ENCODE data around the gene NCK2. TPM values are rescaled to one million over a fixed set of nuclear protein-coding genes. Genes with fewer than 3 reads are reported as not detected.

NCK2 gene
- polyA plus RNA-seq, 1 donor from 2014 or later = 19.6 TPM

DNA sequence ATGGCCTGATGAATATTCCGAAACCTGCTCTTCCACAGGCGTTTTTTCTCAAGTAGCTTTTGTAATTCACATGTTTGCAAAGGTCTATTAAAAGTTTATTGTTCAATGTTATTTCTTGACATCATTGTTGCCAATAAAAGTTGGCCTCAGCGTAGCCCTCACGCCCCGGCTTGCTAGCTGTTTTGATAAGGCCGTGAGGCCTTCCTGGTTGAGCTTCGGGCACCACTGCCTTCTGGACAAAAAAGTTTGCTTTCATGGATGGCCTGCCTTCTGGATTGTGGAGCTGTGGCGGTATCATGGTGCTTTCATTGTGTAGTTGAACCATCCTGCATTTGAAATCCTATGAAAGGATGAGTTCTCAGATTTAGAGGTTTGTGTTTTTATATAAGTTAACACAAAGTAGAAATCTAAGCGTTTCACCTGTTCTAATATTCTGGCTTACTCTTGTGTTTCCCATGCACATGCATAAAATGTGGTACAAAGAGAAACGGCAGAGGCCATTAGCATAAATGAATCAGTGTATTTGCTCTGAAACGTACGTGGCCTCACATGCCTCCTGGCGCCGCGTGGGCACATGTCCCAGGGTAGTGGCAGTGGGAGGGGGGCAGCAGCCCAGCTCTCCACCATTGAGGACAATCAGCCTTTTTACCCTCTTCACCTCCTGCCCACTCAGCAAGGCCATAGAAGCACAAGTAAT, 134.5 kb downstream of the NCK2 start:
- peaks cover 2 to 6% (median 4%) of the 10 kb centered on the region in 3 donors for H3K9me3 Mint-ChIP-seq
- H3K4me3 Mint-ChIP-seq = no peak overlapping the region

DNA sequence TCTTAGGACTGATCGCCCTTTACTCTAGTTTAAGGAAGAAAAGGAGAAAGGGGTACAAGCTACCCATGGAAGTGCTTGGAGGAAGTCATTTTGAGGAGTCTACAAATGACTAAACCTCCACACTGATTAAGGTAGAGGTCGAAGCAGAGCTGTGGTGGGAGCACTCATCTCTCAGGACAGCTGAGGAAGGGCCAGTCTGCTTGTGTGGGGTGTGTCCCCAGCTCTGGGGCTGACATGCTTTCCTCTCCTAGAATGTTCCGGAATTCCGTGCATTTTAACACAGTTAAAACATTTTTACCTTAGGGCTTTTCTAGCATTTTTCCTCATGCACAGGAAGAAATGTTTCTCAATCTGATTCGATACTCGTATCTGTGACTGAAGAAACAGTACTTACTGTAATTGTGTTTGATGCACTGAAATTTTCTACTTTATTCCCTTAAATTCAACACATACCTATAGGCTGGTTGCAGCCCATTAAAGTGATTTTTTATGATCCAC, 135.1 kb downstream of the NCK2 start:
- no peaks in the 10 kb centered on the region for H3K27me3 Mint-ChIP-seq
- peaks cover 28% of the 10 kb centered on the region for H3K36me3 Mint-ChIP-seq
- H3K27ac Mint-ChIP-seq = peak overlapping the region in 1 of 3 donors; percentile 55
- H3K4me3 Mint-ChIP-seq = no peak overlapping the region
- peaks cover 2 to 6% (median 4%) of the 10 kb centered on the region in 3 donors for H3K9me3 Mint-ChIP-seq
- peaks cover 12 to 34% (median 24%) of the 10 kb centered on the region in 3 donors for H3K4me1 Mint-ChIP-seq

More for the DNA sequence above, 134.5 kb downstream of the NCK2 start:
- no peaks in the 10 kb centered on the region for H3K27me3 Mint-ChIP-seq
- H3K4me1 Mint-ChIP-seq = peaks cover 10 to 30% (median 21%) of the 10 kb centered on the region in 3 donors
- H3K36me3 Mint-ChIP-seq = peaks cover 22% of the 10 kb centered on the region
- no peak overlapping the region for H3K27ac Mint-ChIP-seq

DNA sequence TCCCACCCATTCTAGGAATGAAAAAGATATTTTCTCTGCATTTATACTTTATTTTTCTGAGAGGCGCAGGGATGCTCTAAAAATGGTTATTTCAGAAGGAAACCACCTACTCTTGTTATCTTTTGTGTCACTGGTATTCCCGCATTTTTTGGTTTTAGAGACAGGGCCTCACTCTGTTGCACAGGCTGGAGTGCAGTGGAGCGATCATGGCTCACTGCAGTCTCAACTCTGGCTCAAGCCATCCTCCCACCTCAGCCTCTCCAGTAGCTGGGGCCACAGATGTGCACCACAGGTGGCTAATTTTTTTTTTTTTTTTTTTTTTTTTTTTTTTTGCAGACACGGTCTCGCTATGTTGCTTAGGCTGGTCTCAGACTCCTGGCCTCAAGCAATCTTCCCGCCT, 135.9 kb downstream of the NCK2 start:
- no peaks in the 10 kb centered on the region for H3K27me3 Mint-ChIP-seq
- no peak overlapping the region for H3K4me3 Mint-ChIP-seq
- H3K4me1 Mint-ChIP-seq = peaks cover 13 to 38% (median 22%) of the 10 kb centered on the region in 3 donors
- peaks cover 2 to 6% (median 4%) of the 10 kb centered on the region in 3 donors for H3K9me3 Mint-ChIP-seq
- peaks cover 25% of the 10 kb centered on the region for H3K36me3 Mint-ChIP-seq
- H3K27ac Mint-ChIP-seq = peak overlapping the region in 1 of 3 donors; percentile 55

DNA sequence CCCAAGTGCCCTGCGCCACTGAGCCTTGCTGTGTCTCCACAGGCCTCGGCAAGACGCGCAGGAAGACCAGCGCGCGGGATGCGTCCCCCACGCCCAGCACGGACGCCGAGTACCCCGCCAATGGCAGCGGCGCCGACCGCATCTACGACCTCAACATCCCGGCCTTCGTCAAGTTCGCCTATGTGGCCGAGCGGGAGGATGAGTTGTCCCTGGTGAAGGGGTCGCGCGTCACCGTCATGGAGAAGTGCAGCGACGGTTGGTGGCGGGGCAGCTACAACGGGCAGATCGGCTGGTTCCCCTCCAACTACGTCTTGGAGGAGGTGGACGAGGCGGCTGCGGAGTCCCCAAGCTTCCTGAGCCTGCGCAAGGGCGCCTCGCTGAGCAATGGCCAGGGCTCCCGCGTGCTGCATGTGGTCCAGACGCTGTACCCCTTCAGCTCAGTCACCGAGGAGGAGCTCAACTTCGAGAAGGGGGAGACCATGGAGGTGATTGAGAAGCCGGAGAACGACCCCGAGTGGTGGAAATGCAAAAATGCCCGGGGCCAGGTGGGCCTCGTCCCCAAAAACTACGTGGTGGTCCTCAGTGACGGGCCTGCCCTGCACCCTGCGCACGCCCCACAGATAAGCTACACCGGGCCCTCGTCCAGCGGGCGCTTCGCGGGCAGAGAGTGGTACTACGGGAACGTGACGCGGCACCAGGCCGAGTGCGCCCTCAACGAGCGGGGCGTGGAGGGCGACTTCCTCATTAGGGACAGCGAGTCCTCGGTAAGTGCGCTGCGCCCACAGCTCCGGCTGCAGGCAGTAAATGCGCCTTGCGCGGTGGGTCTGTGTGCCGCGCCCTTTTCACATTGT, 136.8 kb downstream of the NCK2 start:
- Mint-ChIP-seq H3K27ac (peak overlapping the region in 2 of 3 donors; percentile 35 to 73), H3K9me3 (peaks cover 2 to 6% (median 4%) of the 10 kb centered on the region in 3 donors), H3K27me3 (no peaks in the 10 kb centered on the region), H3K4me3 (peak overlapping the region in 1 of 4 donors; percentile 33), H3K4me1 (peaks cover 17 to 36% (median 26%) of the 10 kb centered on the region in 3 donors), H3K36me3 (peaks cover 25% of the 10 kb centered on the region)

DNA sequence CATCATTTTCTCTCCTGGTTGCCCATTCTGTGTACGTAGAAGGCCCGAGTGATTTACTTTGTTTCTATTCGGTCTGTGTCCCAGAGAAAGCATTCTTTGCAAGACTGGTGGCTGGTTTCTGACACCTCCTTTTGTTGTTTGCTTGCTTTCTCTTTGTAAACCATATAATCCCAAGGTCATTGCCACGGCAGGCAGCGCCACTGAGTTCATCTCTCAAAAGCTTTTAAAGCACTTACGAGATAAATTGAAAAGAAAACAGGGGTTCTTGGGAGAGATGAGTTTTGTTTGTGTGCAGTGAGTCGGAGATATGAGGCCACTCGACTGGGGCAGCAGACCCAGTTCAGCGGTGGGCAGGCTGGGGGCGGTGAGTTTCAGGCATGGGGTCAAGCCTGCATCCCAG, 137.6 kb downstream of the NCK2 start:
- H3K9me3 Mint-ChIP-seq = peaks cover 2 to 6% (median 6%) of the 10 kb centered on the region in 3 donors
- H3K27ac Mint-ChIP-seq = peak overlapping the region in 1 of 3 donors; percentile 35
- H3K36me3 Mint-ChIP-seq = peaks cover 25% of the 10 kb centered on the region
- no peaks in the 10 kb centered on the region for H3K27me3 Mint-ChIP-seq
- peaks cover 17 to 40% (median 32%) of the 10 kb centered on the region in 3 donors for H3K4me1 Mint-ChIP-seq
- H3K4me3 Mint-ChIP-seq = no peak overlapping the region

DNA sequence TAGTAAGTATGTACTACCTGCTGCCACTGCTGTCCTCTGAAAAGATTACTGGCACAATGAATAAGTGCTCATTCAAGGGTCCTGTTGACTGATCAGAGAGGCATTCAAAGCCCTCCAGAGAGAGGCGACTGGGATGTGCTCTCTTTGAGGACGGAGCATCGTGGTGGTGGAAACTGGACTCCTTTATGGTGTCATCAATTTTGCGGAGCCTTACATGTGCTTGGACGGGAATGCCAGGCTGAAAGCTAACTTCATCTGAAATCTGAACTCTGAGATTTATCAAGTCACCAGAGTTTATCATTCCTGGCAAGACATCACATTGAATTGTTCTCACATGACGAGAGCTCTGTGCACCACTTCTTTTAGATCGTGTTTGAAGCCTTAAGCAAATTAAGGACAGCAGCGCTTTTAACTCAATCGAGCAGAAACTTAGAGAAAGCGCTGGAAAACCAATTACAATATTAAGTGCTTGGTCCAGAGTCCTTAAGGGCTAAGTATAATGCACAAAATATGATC, 138.3 kb downstream of the NCK2 start:
- Mint-ChIP-seq H3K4me3 (peak overlapping the region in 1 of 4 donors; percentile 17), H3K27me3 (no peaks in the 10 kb centered on the region), H3K9me3 (peaks cover 2 to 12% (median 6%) of the 10 kb centered on the region in 3 donors), H3K36me3 (peaks cover 24% of the 10 kb centered on the region), H3K4me1 (peaks cover 18 to 41% (median 32%) of the 10 kb centered on the region in 3 donors), H3K27ac (no peak overlapping the region)

DNA sequence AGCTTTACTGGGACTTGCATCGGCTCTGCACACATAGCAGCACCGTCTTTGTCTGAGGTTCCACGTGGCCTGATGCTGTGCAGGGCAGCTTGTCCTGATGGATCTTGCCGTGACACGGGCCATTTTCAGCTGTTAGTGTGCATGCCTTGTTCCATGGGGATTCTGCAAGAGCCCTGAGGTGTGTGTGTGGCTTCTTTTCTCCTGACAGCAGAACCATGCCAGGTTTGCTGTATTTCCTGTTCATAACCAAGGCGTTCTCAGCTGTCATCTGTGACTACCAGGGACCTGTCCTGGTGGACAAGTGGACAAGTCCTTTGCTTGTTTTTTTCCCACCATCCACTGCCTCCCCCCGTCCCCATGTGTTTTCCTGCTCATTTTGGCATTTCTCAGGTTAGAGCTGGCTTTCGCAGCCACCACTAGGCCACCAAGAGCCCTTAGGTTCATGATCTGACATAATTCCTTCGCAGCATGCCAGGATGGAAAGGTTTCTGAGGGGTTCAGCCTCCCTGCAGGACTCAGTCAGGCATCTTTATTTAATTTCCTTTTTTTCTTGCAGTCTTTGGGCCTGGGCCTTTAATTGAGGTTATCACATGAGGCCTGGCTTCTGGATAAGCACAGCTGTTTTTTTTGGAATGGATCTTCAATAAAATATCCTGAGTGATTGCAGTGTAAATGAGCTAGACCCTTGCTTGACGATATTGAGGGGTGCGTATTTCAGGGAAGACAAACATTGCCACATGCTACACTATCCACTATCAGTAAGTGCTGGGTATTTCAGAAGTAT, 139.4 kb downstream of the NCK2 start:
- H3K36me3 Mint-ChIP-seq = peaks cover 28% of the 10 kb centered on the region
- no peaks in the 10 kb centered on the region for H3K27me3 Mint-ChIP-seq
- peaks cover 2 to 22% (median 4%) of the 10 kb centered on the region in 3 donors for H3K9me3 Mint-ChIP-seq
- no peak overlapping the region for H3K27ac Mint-ChIP-seq
- peaks cover 22 to 46% (median 33%) of the 10 kb centered on the region in 3 donors for H3K4me1 Mint-ChIP-seq
- H3K4me3 Mint-ChIP-seq = peak overlapping the region in 2 of 4 donors; percentile 56 to 86

DNA sequence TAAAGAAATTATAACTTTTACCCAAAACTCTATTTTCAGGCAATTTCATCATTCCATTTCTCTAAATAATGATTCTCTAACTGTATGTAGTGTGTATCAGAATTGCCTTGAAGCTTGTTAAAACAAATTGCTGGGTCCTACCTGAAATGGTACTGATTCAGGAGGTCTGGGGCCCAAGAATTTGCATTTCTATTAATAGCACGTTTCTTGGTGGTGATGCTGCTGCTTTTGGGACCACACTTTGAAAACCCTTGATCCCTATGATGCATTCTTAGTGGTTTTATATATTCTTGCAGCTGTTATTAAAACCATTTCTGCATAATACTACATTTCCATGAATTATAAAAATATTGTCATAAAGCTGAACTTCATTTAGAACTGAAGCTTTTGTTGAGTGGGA, 140.7 kb downstream of the NCK2 start:
- Mint-ChIP-seq H3K4me1 (peaks cover 22 to 41% (median 36%) of the 10 kb centered on the region in 3 donors), H3K27me3 (no peaks in the 10 kb centered on the region), H3K27ac (no peak overlapping the region), H3K9me3 (peaks cover 0 to 18% (median 2%) of the 10 kb centered on the region in 3 donors), H3K36me3 (peaks cover 28% of the 10 kb centered on the region), H3K4me3 (no peak overlapping the region)

DNA sequence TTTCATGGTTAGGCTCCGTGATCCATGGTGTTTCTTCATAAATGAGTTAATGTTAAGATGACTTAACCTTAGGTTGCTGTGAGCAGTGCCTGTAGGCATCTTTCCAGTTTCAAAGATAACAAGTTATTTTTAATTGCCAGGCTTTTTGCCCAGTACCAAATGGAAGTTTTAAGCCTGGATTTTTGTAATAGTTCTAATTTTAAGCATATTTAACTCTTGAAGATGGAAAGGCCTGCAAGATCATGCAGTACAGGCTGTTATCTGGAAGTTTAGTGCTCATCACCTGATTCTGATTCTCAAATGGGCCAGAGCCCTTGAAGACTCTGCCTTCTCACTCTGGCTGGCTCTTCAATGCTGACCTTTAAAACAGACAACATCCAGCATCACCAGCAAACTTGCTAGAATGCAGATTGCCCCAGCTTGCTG, 141.3 kb downstream of the NCK2 start:
- Mint-ChIP-seq H3K4me3 (no peak overlapping the region), H3K27me3 (no peaks in the 10 kb centered on the region), H3K9me3 (peaks cover 0 to 18% (median 2%) of the 10 kb centered on the region in 3 donors), H3K4me1 (peaks cover 24 to 41% (median 38%) of the 10 kb centered on the region in 3 donors), H3K36me3 (peaks cover 30% of the 10 kb centered on the region), H3K27ac (no peak overlapping the region)

DNA sequence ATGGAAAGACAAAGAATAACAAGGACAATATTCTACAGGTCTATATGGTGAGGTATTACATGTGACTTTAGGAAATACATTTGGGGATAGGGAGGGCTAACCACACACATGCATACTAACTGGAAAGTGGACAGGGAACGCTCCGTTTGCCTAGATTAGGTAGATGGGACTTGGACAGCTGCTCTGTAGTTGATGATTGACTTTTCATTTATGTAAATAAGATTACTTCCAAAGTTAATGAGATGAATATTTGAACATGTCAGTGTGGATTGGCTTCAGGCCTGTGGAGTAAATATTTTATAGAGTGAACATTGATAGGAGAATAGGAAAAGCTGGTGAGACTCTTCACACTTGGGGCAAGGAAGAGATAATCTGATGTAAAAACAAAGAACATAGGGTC, 142.0 kb downstream of the NCK2 start:
- H3K4me1 Mint-ChIP-seq = peaks cover 27 to 41% (median 40%) of the 10 kb centered on the region in 3 donors
- H3K36me3 Mint-ChIP-seq = peaks cover 32% of the 10 kb centered on the region
- H3K4me3 Mint-ChIP-seq = peak overlapping the region in 2 of 4 donors; percentile 4 to 40

DNA sequence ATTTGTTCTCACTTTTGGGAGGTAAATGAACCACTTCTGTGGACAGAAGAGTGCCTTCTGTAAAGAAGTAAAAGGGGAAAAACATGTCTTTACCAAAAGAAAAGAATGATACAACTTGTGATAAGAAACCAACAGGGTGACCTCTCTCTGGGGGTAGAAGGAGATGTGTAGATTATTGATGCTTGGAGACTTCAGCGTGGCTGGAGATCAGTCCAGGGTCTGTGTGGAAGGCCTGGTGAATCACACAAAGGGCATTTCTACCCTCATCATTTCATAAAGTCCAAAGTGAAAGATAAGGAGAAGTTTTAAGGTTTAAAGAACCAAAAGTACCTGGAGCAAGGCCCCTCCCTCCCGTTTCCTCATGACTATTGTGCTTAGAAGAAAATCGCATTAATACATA, 142.5 kb downstream of the NCK2 start:
- no peaks in the 10 kb centered on the region for H3K27me3 Mint-ChIP-seq
- H3K27ac Mint-ChIP-seq = peak overlapping the region in 2 of 3 donors; percentile 56 to 73
- peaks cover 28% of the 10 kb centered on the region for H3K36me3 Mint-ChIP-seq
- H3K4me3 Mint-ChIP-seq = no peak overlapping the region
- H3K9me3 Mint-ChIP-seq = peaks cover 0 to 18% (median 2%) of the 10 kb centered on the region in 3 donors
- peaks cover 27 to 40% (median 39%) of the 10 kb centered on the region in 3 donors for H3K4me1 Mint-ChIP-seq

More for the DNA sequence above, 142.0 kb downstream of the NCK2 start:
- H3K27ac Mint-ChIP-seq = peak overlapping the region in 2 of 3 donors; percentile 20 to 73
- H3K9me3 Mint-ChIP-seq = peaks cover 0 to 18% (median 2%) of the 10 kb centered on the region in 3 donors
- no peaks in the 10 kb centered on the region for H3K27me3 Mint-ChIP-seq

DNA sequence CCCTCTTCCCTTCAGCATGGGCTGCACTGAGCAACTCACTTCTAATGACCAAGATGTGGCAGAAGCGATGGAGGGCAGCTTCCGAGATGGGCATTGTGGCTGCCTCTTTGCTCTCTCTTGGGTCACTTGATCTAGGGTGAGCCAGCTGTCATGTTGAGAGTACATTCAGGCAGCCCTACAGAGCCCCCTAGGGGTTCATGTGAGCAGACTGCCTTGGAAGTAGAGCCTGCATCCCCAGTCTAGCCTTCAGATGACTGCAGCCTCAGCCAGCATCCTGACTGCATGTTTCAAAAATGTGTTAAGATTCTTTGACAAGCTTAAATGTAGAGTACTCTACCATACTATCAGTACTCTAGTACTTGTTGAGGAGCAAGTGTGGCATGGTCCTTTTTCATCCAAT, 143.9 kb downstream of the NCK2 start:
- H3K27ac Mint-ChIP-seq = no peak overlapping the region
- H3K27me3 Mint-ChIP-seq = no peaks in the 10 kb centered on the region
- peaks cover 27 to 35% (median 33%) of the 10 kb centered on the region in 3 donors for H3K4me1 Mint-ChIP-seq
- no peak overlapping the region for H3K4me3 Mint-ChIP-seq
- peaks cover 23% of the 10 kb centered on the region for H3K36me3 Mint-ChIP-seq
- H3K9me3 Mint-ChIP-seq = peaks cover 0 to 18% (median 2%) of the 10 kb centered on the region in 3 donors

DNA sequence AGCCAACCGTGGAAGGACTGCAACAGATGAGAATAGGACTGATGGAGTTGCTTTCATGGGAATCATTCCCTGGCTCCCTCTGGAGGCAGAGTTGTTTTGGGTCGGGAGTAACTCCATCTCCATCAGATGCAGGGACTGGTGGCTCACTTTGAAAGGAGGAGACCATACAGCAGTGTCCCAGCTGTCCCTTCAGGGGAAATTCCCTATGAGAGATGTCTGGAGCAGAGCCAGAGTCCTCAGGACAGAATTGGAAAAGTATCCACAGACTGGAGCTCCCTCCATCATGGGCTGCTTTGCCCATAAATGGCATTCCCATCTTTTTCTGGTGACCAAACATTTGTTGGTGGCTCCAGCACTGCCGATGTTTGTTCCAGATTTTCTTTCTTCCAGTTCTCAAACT, 144.3 kb downstream of the NCK2 start:
- Mint-ChIP-seq H3K9me3 (peaks cover 0 to 18% (median 2%) of the 10 kb centered on the region in 3 donors), H3K27me3 (no peaks in the 10 kb centered on the region), H3K4me3 (no peak overlapping the region), H3K4me1 (peaks cover 27 to 35% (median 32%) of the 10 kb centered on the region in 3 donors), H3K36me3 (peaks cover 23% of the 10 kb centered on the region), H3K27ac (no peak overlapping the region)

DNA sequence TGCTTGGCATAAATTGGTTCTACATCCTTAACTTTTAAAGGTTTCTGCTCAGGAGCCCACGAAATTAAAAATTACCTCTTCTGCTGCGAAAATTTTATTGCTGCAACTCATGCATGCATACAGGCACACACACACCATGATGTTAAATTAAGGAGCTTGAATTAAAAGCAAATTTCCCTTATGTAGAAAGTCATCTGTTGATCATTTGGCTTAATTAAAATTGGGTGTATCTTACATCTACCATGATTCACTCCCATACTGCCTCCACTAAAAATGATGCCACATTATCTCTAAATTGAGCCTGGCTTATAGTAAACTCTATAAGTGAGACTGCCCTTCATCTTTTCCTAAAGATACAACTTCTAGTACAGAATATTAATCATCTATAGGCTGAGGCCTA, 145.4 kb downstream of the NCK2 start:
- peaks cover 0 to 18% (median 2%) of the 10 kb centered on the region in 3 donors for H3K9me3 Mint-ChIP-seq
- H3K36me3 Mint-ChIP-seq = peaks cover 25% of the 10 kb centered on the region
- H3K4me1 Mint-ChIP-seq = peaks cover 19 to 27% (median 22%) of the 10 kb centered on the region in 3 donors
- peak overlapping the region in 1 of 4 donors; percentile 33 for H3K4me3 Mint-ChIP-seq
- no peaks in the 10 kb centered on the region for H3K27me3 Mint-ChIP-seq
- H3K27ac Mint-ChIP-seq = no peak overlapping the region
